Heart left ventricle (tissue), 13 donors: ENCODE data around the gene ARMC8.

ENCODE experiments used
- CTCF ChIP-seq, 12 donors: fragments of 200-600 bp; sonication (generic) in 4 of 12; IDR thresholded peaks; one replicate each; pipeline versions ENCODE4 v1.5.0 to v1.8.0; 2018 to 2022; ENCODE audit warnings: antibody characterized with exemption in 12 of 12, mild to moderate bottlenecking in 5 of 12
- POLR2A ChIP-seq, 2 donors: fragments of 450-650 bp; IDR thresholded peaks; one replicate each; pipeline ENCODE4 v1.6.1; 2017; ENCODE audit warnings: antibody characterized with exemption in 2 of 2, mild to moderate bottlenecking in 2 of 2, moderate library complexity in 2 of 2
- donor health status: ischemic (EF 13 %, LVEDD 7.1; RV severe dilation, severe dysfunction).
- donor health status: DM: no; HTN: yes; CAD: no.
- donor health status: DM: no; HTN: no; CAD: no.
- donor health status: ischemic (EF 25% LVEDD 6.9; RV normal size, moderate dysfunction).
- donor health status: ischemic (EF 25% LVEDD 5.7; RV mildly dilated, moderate dysfunction).
- donor health status: ischemic (EF 35%, LVEDD 5.7; RV mildly dilated, moderate dysfunction).
- donor health status: nonischemic (EF 11% LVEDD 7.7; RV severe dilation, severe dysfunction).
- donor health status: DM: yes; HTN: yes; CAD: no.
- donor health status: PGD.
- donor health status: ischemic (EF 29% LVEDD 5.4; RV normal size, mild dysfunction).
- donor health status: nonischemic (EF 23%, LVEDD 6.1; RV moderate dilation, normal function).

GRCh38 chr3:138329984-138330293, 142.8 kb downstream of the ARMC8 start:
- TF ChIP-seq POLR2A (IDR thresholded peaks at IDR 0.05) (no peak), CTCF (IDR thresholded peaks at IDR 0.05) (no peak)
